ENCODE data around the gene PLEKHA7. TPM values are rescaled to one million over a fixed set of nuclear protein-coding genes. Genes with fewer than 3 reads are reported as not detected.

The PLEKHA7 gene
- total RNA-seq, 1 donor from 2014 or later: 96.6 TPM

- ATAC-seq (peak; percentile 13), DNase-seq (ENCODE audit: low spot score) (peak; percentile 72)
- intact Hi-C loops (cut with DNase I): loop anchor here (10.0 kb wide), 1 partner anchor 255 kb away; no protein-coding TSS in a partner anchor
These were observed 204.1 kb downstream of the PLEKHA7 start for GRCh38 chr11:16809886-16810668.

DNA sequence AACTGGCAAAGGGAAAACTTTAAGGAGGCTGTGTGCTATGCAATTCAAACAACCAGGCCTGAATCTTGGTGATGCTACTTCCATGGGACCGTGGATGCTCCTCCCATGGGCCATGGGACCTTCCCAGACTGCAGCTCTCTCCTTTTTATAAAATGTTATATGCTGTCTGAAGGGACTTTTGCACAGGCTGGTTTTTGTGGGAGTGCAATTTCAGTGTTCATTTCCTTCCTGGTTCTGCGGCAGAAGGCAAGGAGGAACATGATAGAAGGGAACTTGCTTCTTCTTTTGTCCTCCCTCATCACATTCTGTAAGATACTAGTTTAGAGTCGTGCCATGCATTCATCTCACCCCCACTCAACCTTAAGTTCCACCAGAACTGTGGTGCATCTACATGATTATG, 206.9 kb downstream of the PLEKHA7 start:
- DNase-seq (ENCODE audit: low spot score) (no peak), ATAC-seq (peak; percentile 48)
- intact Hi-C loops (cut with DNase I): no loop called here

- DNase-seq (ENCODE audit: low spot score) (peak; percentile 67), ATAC-seq (peak; percentile 46)
- intact Hi-C loops (cut with DNase I): no loop called here
These were observed 207.4 kb downstream of the PLEKHA7 start for GRCh38 chr11:16806791-16807190.

DNA sequence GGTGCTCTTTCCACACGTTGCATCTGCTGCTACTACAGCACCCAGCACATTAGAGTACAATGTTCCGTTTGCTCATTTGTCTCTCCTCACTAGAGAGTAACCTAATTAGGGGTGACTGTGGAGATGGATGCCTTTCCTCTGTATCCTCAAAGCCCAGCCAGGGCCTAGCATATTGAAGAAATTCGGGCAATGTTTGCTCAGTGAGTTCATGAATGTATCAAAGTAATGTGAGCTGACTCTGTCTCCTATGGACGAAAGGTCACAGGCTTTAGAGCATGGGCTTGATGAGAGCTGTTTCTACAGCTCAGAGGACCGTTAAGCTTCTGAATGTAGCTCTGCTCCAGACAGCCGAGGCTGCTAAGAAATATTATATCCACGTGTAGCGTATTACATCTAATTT, 208.3 kb downstream of the PLEKHA7 start:
- ATAC-seq (peak; percentile 11), DNase-seq (ENCODE audit: low spot score) (no peak)
- intact Hi-C loops (cut with DNase I): no loop called here

DNA sequence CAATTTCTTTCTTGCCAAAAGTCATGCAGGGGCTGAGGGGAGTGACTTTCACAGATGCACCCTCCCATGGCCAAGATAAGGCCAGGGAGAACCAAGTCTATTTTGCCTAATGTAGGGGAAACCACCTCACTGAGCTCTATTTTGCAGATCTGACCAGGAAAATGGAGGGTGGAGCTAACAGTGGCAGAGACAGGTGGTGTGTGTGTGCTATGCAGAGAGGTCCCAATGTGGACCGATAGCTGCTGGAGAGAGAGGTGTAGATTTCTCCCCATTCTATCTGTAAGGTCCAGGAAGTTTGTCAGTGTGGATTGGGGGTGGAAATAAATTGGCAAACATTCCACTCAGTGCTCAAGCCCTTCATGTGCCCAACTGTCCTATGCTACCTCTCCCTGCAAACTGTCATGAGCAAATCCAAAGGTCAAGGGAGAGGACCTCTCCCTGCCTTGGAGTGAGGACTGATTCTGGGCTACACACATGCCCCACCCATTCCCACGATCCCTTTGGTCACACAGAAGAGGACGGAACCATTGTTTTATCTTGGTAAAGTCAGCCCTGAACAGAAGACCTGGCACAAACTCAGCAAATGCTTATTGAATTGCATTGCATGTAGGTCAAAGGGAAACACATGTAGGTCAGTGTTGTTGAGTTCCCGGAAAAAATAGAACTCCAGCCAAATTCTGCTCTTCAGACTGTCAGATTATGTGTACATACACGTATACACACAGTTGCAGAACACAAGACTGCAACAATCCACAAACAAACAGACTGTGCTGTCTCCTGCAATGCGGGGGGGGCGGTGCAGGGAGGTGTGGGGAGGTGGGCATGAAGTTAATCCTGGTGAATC, 209.9 kb downstream of the PLEKHA7 start:
- no peak for DNase-seq (ENCODE audit: low spot score)
- intact Hi-C loops (cut with DNase I): no loop called here
- no peak for ATAC-seq

DNA sequence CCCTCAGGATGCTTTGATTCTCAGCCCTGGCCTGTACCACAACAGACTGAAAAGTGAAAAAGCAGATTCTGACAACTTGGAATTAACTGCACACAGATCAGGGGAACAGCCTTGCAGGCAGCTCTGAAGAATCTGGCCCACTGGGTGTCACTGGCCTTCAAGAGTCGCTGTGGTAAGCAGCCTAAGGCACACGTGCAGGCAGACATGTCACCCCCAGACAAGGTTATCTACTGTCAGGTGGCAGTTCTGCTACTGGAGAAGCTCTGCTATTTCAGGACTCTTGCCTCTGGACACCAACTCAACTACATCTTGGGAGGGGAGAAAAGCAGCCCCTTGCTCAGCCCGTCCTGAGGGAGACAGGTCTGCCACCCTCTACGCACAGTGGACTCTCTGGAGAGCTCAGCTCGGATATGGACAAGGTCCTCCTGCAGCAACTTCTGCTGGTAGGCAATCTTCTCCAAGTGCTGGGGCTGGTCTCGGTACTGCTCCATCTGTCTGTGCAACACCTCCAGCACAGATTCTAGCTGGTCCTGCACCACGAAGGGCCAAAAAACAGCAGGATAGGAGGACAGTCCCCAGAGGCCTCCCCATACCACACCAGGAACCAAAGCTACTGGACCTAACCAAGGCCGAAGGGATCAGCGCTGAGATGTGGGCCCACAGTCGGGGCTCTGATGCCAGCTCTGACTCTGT, 212.8 kb downstream of the PLEKHA7 start:
- no peak for ATAC-seq
- intact Hi-C loops (cut with DNase I): no loop called here
- no peak for DNase-seq (ENCODE audit: low spot score)

DNA sequence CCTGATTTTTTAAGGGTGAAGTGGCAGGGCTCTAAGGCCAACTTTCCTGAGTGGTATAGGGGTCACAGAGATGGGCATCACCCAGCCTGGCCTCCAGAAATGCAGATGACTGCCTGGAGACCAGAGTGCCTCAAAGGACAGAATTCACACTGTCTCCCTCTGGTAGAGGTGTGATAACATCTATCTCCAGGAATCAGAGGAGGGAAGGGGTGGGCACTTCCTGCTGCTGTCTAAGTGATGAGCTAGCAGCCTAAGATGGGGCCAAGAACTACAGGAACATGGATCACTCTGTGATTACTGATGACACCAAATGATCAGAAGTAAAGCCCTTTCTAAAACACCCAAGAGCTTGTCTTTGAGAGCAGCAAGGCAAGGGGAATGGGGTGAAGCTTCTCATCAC, 213.8 kb downstream of the PLEKHA7 start:
- no peak for DNase-seq (ENCODE audit: low spot score)
- intact Hi-C loops (cut with DNase I): no loop called here
- ATAC-seq: no peak

GRCh38 chr11:16799890-16800289, 214.3 kb downstream of the PLEKHA7 start:
- intact Hi-C loops (cut with DNase I): no loop called here
- ATAC-seq: no peak
- DNase-seq (ENCODE audit: low spot score): no peak

GRCh38 chr11:16799221-16799620, 215.0 kb downstream of the PLEKHA7 start:
- intact Hi-C loops (cut with DNase I): no loop called here
- DNase-seq (ENCODE audit: low spot score) (no peak), ATAC-seq (no peak)

DNA sequence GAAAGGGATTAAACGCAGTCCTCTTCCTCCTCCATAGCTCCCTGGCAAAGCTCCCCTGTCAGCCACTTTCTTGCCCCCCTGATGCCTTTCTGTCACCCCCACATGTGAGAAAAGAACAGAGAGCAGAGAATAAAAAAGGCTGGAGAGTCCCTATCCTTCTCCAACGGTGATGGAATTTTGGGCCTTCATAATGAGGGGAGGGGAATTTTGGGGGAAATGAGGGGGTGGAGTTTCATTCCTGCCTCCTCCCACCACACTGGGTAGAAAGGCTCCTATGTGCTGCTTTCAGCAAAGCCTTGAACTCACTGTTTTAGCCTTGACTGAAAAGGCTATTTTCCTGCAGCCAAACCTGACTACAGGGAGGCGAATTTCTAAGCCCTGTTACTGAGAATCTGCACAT, 216.4 kb downstream of the PLEKHA7 start:
- DNase-seq (ENCODE audit: low spot score) (no peak), ATAC-seq (no peak)
- intact Hi-C loops (cut with DNase I): no loop called here

- DNase-seq (ENCODE audit: low spot score) (no peak), ATAC-seq (no peak)
- intact Hi-C loops (cut with DNase I): no loop called here
These were observed 217.9 kb downstream of the PLEKHA7 start for GRCh38 chr11:16796311-16796710.

DNA sequence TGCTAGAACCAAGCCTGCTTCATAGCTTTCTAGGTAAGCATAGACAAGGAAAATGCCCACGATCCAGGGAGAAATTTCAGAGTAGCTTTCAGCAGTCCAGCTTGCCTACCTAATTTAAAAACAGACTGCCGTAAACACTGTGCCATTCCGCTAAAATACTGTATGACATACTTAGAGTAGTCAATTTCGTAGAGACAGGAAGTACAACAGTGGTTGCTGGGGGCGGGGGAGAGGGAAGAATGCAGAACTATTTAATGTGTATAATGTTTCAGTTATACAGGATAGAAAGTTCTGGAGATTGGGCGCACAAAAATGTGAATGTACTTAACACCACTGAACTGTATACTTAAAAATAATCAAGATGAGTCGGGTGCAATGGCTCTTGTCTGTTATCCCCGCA, 219.1 kb downstream of the PLEKHA7 start:
- ATAC-seq (no peak), DNase-seq (ENCODE audit: low spot score) (no peak)
- intact Hi-C loops (cut with DNase I): no loop called here

DNA sequence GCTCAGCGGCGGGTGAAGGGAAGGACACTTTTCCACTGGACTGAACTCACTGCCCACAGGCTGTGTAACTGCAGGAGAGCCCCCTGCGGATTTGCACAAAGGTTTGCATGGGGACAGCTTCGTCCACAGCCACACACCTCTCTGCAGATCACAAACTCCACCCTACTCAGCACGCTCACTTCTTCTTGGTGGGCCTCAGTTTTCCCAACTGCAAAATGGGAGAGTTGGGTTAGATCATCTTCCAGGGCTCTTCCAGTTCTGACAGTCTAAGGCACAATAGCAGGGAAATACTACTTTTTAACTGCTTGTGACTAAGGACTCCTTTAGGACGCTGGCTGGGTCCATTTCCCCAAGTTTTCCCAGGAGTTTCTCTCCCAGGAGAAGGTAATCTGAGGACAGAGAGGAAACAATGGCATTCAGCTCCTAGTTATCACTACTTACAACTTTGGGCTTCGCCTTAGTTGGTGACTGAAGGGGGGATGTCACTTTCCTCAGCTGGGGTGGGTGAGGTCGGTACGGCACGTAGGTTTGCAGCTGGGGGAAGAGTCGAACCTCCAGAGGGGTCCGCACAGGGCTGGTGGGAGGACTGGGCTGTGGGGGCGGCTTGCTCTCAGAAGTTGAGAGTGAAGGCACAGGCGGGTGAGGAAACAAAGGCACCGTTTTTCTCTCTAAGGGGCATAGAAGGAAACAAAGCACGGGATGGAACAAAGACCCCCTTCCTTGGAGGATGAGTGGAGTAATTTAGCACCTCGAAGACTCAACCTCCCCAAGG, 220.0 kb downstream of the PLEKHA7 start:
- ATAC-seq (no peak), DNase-seq (ENCODE audit: low spot score) (no peak)
- intact Hi-C loops (cut with DNase I): no loop called here

- intact Hi-C loops (cut with DNase I): no loop called here
These were observed 220.7 kb downstream of the PLEKHA7 start for GRCh38 chr11:16793511-16793910.

GRCh38 chr11:16793009-16793408, 221.2 kb downstream of the PLEKHA7 start:
- intact Hi-C loops (cut with DNase I): no loop called here
- no peak for ATAC-seq
- no peak for DNase-seq (ENCODE audit: low spot score)

More at GRCh38 chr11:16793511-16793910, 220.7 kb downstream of the PLEKHA7 start:
- no peak for DNase-seq (ENCODE audit: low spot score)
- ATAC-seq: no peak

- DNase-seq (ENCODE audit: low spot score): no peak
- no peak for ATAC-seq
- intact Hi-C loops (cut with DNase I): no loop called here
These were observed 221.8 kb downstream of the PLEKHA7 start for GRCh38 chr11:16792426-16792825.

- ATAC-seq (peak; percentile 82), DNase-seq (ENCODE audit: low spot score) (no peak)
- intact Hi-C loops (cut with DNase I): no loop called here
These were observed 222.8 kb downstream of the PLEKHA7 start for GRCh38 chr11:16791191-16791961.

GRCh38 chr11:16790486-16791190, 223.6 kb downstream of the PLEKHA7 start:
- DNase-seq (ENCODE audit: low spot score) (no peak), ATAC-seq (no peak)
- intact Hi-C loops (cut with DNase I): no loop called here

Measured in sciatic nerve (tissue), 2 donors.